GM21825 (cell line): ENCODE measurements around the gene PRICKLE2.
"Not testable (repeated sequence)": the region's sequence is repeated elsewhere in the genome, so short reads cannot be mapped to it uniquely, and the experiment has no call there.

ENCODE experiments used
- ATAC-seq: cut with Tn5 transposase; IDR thresholded peaks from one replicate; pipeline ENCODE4 v1.9.1; 2021; ENCODE audit warnings: mild to moderate bottlenecking, moderate library complexity; ENCODE audit not compliant: unreplicated experiment

The PRICKLE2 gene

GRCh38 chr3:64103131-64103530 is 122.1 kb downstream of the PRICKLE2 start:
- no peak for ATAC-seq

GRCh38 chr3:64102147-64102546 is 123.1 kb downstream of the PRICKLE2 start:
- ATAC-seq = no peak

DNA sequence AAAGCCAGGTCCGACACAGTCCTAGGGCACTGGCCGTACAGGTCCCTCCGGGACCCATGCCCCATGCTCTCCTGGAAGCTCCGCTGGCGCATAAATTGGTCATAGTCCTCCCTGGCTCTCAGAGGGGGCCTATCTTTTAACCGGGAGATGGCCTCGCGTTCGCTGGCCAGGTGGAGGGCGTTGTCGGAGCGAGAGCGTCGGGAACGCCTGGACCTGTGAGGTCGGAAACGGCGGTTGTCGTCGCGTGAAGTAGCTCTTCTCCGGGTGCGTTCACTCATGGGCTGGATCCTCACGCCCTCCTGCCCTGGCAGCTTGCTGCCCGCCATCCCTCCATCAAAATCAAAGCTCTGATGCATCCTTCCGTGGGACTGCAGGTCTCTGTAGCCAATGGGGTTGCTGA is 126.0 kb downstream of the PRICKLE2 start:
- no peak for ATAC-seq

DNA sequence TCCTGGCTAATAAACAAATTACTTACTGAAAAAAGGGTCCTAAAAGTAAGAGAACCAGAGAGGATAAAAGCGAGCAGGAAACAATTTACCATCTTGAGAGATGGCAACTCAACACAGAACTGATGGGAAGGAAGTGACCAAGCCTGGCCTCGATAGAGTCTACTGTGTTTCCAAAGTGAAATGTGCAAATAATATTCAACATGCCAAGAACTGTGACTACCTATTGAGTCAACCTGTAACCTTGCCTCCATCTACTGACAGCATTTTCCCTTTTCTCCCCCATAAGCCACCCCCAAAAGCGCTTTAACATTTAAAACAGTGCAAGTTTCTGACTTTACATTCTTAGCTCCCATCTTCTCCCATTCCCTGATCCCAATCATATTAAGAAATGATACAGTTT is 126.6 kb downstream of the PRICKLE2 start:
- no peak for ATAC-seq

DNA sequence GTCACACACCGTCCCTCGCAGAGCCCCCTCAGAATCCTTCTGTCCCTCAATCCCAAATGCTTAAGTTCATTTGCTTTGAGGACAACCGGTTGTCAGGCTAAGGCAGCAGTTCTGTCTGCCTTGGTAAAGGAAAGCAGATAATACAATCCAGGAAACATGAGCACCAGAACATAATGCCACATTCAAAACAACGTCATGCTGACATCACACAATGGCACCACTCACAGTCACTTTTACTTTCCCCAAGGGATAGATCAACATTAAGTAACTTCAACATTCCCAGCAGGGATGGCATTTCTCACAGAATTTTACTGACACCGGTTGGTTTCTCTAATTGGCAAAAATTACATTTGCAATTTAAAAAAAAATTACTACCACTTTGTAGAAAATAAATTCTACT is 127.3 kb downstream of the PRICKLE2 start:
- no peak for ATAC-seq

- ATAC-seq = no peak
Observed at GRCh38 chr3:64095802-64096201, 129.5 kb downstream of the PRICKLE2 start.

DNA sequence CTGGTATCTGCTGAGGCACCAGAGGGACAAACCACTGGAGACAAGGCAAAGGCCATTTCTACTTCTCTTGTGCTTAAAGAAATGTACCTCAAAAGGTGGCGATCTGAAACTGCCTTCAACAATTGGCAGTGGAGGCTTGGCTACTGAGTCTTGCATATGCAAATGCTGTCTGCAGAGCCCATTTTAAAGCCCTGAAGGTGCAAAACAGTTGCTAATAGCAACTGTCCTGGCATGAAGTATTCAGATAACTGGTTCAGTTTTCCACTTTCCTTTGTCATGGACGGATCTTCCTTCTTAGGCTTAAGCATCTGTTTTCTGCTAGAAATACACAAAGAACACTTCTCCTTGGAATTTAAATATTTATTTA is 130.6 kb downstream of the PRICKLE2 start:
- no peak for ATAC-seq

GRCh38 chr3:64093825-64094712 is 131.2 kb downstream of the PRICKLE2 start:
- ATAC-seq = no peak

- no peak for ATAC-seq
Observed at GRCh38 chr3:64093211-64093610, 132.1 kb downstream of the PRICKLE2 start.

GRCh38 chr3:64091501-64091900 is 133.8 kb downstream of the PRICKLE2 start:
- no peak for ATAC-seq

GRCh38 chr3:64089386-64089785 is 135.9 kb downstream of the PRICKLE2 start:
- not testable (repeated sequence) for ATAC-seq

- ATAC-seq = no peak
Observed at GRCh38 chr3:64088408-64089205, 136.7 kb downstream of the PRICKLE2 start.

GRCh38 chr3:64086479-64087252 is 138.6 kb downstream of the PRICKLE2 start:
- no peak for ATAC-seq

DNA sequence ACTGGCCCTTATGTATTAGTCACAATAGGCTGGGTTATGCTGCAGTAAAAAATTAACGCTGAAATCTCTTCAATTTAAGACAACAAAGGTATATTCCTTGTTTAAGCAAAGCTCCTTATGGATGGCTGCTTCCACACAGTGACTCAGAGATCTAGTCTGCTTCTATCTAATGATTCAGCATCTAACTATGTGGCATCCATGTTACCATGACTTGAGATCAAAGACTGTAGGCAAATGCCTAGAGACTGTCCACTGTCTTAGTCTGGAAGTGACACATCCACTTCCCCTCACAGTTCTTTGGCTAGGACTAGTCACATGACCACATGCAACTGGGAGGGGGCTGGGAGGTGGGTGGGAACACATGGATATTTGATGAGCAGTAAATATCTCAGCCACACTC is 140.6 kb downstream of the PRICKLE2 start:
- ATAC-seq = no peak

DNA sequence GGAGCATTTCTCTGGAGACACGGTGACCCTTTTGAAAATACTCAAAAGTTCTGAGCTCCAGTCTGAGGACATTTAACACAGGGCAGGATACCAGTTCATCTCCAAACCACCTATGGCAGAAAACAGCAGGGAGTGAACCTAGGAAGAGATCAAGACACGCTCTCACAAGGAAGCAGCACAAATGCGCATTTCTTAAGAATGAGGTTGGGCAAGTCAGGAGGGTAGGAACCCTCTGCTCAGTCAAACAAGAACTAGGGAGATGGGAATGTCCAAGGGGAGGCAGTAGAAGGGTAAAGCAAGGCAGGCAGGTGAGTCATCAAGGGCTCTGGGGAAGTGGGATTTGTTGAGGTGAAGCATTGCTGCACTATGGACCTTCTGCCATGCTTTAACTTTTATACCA is 141.7 kb downstream of the PRICKLE2 start:
- no peak for ATAC-seq

GRCh38 chr3:64082961-64083541 is 142.2 kb downstream of the PRICKLE2 start:
- ATAC-seq = no peak

DNA sequence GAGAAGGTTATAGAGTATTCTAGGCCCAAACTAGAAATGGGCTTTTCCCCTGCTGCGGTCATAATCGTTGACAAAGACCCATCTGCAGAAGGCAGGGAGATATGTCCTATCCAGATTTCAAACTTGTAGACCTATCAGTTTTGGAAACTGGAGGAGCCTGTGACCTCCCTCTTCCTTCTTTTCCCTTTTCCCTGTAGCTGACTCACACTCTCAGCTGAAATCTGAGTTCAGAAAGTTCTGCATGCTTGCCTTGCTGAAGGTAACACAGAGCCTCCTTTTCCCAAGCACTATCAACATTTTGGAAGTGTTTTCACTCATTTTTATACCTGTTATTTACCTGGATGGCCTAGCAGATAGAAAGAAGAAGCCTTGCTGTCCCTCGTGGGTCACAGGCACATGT is 142.9 kb downstream of the PRICKLE2 start:
- no peak for ATAC-seq

- no peak for ATAC-seq
Observed at GRCh38 chr3:64081235-64081630, 144.0 kb downstream of the PRICKLE2 start.

- ATAC-seq = no peak
Observed at GRCh38 chr3:64080616-64081234, 144.5 kb downstream of the PRICKLE2 start.

GRCh38 chr3:64079369-64080150 is 145.7 kb downstream of the PRICKLE2 start:
- no peak for ATAC-seq
